ENCODE data around the gene RNF152.

RNF152 gene

GRCh38 chr18:61892683-61893308, at the start of gene RNF152:
RNF152 (minus strand) TSS chr18:61893007; CDS start chr18:61816463, 76,544 bp downstream.
- DNase-seq (ENCODE audit: low read depth) = no peak

- no peak for DNase-seq (ENCODE audit: low read depth)
Observed at GRCh38 chr18:61941948-61942471, 49.2 kb upstream of the RNF152 start.

GRCh38 chr18:61939046-61939674, 46.4 kb upstream of the RNF152 start:
- no peak for DNase-seq (ENCODE audit: low read depth)

GRCh38 chr18:61935362-61935761, 42.6 kb upstream of the RNF152 start:
- no peak for DNase-seq (ENCODE audit: low read depth)

- DNase-seq (ENCODE audit: low read depth) = no peak
Observed at GRCh38 chr18:61931654-61932379, 39.0 kb upstream of the RNF152 start.

GRCh38 chr18:61929881-61930640, 37.3 kb upstream of the RNF152 start:
- no peak for DNase-seq (ENCODE audit: low read depth)

GRCh38 chr18:61926532-61926931, 33.7 kb upstream of the RNF152 start:
- DNase-seq (ENCODE audit: low read depth) = no peak

- no peak for DNase-seq (ENCODE audit: low read depth)
Observed at GRCh38 chr18:61924550-61924949, 31.7 kb upstream of the RNF152 start.

- no peak for DNase-seq (ENCODE audit: low read depth)
Observed at GRCh38 chr18:61922435-61922834, 29.6 kb upstream of the RNF152 start.

GRCh38 chr18:61921621-61922235, 28.9 kb upstream of the RNF152 start:
- no peak for DNase-seq (ENCODE audit: low read depth)

GRCh38 chr18:61917818-61918217, 25.0 kb upstream of the RNF152 start:
- no peak for DNase-seq (ENCODE audit: low read depth)

GRCh38 chr18:61912476-61912875, 19.7 kb upstream of the RNF152 start:
- no peak for DNase-seq (ENCODE audit: low read depth)

GRCh38 chr18:61910101-61910500, 17.3 kb upstream of the RNF152 start:
- no peak for DNase-seq (ENCODE audit: low read depth)

- no peak for DNase-seq (ENCODE audit: low read depth)
Observed at GRCh38 chr18:61908661-61909060, 15.9 kb upstream of the RNF152 start.

- no peak for DNase-seq (ENCODE audit: low read depth)
Observed at GRCh38 chr18:61901323-61901986, 8.6 kb upstream of the RNF152 start.

- no peak for DNase-seq (ENCODE audit: low read depth)
Observed at GRCh38 chr18:61900504-61901281, 7.9 kb upstream of the RNF152 start.

- DNase-seq (ENCODE audit: low read depth) = no peak
Observed at GRCh38 chr18:61898640-61899101, 5.9 kb upstream of the RNF152 start.

- no peak for DNase-seq (ENCODE audit: low read depth)
Observed at GRCh38 chr18:61896757-61897156, 4.0 kb upstream of the RNF152 start.

- DNase-seq (ENCODE audit: low read depth) = no peak
Observed at GRCh38 chr18:61896118-61896517, 3.3 kb upstream of the RNF152 start.

All from HS-27A (cell line).